Suppressor macrophage treated with lipopolysaccharide for 4 hours (primary cell): ENCODE data around the gene NAT8L.
"Not testable (repeated sequence)": the region's sequence is repeated elsewhere in the genome, so short reads cannot be mapped to it uniquely, and the experiment has no call there.

Experiments
- DNase-seq: peaks from one replicate; pipeline ENCODE4 v3.0.0-alpha.2; 2020

The NAT8L gene

GRCh38 chr4:2059046-2059725, at the start of gene NAT8L:
NAT8L (plus strand) TSS chr4:2059327; CDS start chr4:2059512, 185 bp downstream.
- peak; percentile 56 for DNase-seq

- peak; percentile 93 for DNase-seq
Measured at GRCh38 chr4:2009651-2010233, 49.4 kb upstream of the NAT8L start.

- DNase-seq: peak; percentile 48
Measured at GRCh38 chr4:2011583-2011982, 47.5 kb upstream of the NAT8L start.

GRCh38 chr4:2015008-2015407, 44.1 kb upstream of the NAT8L start:
- no peak for DNase-seq

GRCh38 chr4:2021358-2022018, 37.6 kb upstream of the NAT8L start:
- not testable (repeated sequence) for DNase-seq

GRCh38 chr4:2024683-2025082, 34.4 kb upstream of the NAT8L start:
- no peak for DNase-seq

GRCh38 chr4:2025817-2026216, 33.3 kb upstream of the NAT8L start:
- DNase-seq: no peak

GRCh38 chr4:2027120-2027519, 32.0 kb upstream of the NAT8L start:
- not testable (repeated sequence) for DNase-seq

GRCh38 chr4:2031161-2031560, 28.0 kb upstream of the NAT8L start:
- DNase-seq: not testable (repeated sequence)

- DNase-seq: no peak
Measured at GRCh38 chr4:2036327-2036726, 22.8 kb upstream of the NAT8L start.

GRCh38 chr4:2036866-2037265, 22.3 kb upstream of the NAT8L start:
- DNase-seq: peak; percentile 25

- DNase-seq: no peak
Measured at GRCh38 chr4:2040391-2041238, 18.5 kb upstream of the NAT8L start.

- peak; percentile 98 for DNase-seq
Measured at GRCh38 chr4:2041239-2042130, 17.6 kb upstream of the NAT8L start.

- peak; percentile 45 for DNase-seq
Measured at GRCh38 chr4:2042204-2042946, 16.8 kb upstream of the NAT8L start.

- DNase-seq: no peak
Measured at GRCh38 chr4:2042947-2043395, 16.2 kb upstream of the NAT8L start.

- no peak for DNase-seq
Measured at GRCh38 chr4:2043396-2044118, 15.6 kb upstream of the NAT8L start.

- DNase-seq: no peak
Measured at GRCh38 chr4:2044119-2044485, 15.0 kb upstream of the NAT8L start.

- no peak for DNase-seq
Measured at GRCh38 chr4:2044542-2045517, 14.3 kb upstream of the NAT8L start.

- no peak for DNase-seq
Measured at GRCh38 chr4:2045518-2045951, 13.6 kb upstream of the NAT8L start.
